ENCODE data around the gene PPARG.

PPARG gene

DNA sequence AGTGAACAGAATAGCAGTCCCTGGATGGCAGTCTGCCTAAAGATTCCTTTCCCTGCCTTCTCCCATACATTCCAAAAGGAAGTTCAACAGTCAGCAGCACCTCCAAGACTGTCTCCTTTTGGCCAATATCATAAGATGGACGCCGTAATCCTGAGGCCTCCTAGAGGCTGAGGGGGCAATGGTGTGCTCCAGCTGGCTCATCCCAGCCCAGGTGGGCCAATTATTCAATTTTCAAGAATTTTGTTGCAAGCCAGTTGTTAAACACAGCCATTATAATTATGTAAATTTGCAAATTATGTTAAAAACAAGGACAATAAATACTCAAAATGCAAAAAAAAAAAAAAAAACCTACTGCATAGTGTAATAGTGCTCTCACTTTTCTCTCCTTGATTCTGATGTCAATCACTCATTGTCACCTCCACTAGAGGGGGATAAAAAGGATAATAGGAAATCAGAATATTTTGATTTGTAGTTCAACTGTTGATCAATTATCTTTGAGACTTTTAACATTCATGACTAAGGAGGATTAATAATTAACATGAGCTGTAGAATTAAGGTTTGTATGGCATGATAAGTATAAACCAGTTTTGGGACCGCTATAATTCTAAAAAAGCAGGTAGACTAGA lies 40.1 kb downstream of the PPARG start:
- DNase-seq (ENCODE audit: low spot score in 2 of 2) = no peak
- Histone ChIP-seq H3K4me3 (no peak overlapping the region), H3K36me3 (replicated peaks) (no peaks in the 10 kb centered on the region), H3K9me3 (no peaks in the 10 kb centered on the region), H3K27me3 (ENCODE audit: low read depth) (no peaks in the 10 kb centered on the region), H3K4me1 (peaks cover 12% of the 10 kb centered on the region)
- in situ Hi-C loops (cut with MboI; ENCODE audit: low sequenced_read_pairs) = no loop called here

DNA sequence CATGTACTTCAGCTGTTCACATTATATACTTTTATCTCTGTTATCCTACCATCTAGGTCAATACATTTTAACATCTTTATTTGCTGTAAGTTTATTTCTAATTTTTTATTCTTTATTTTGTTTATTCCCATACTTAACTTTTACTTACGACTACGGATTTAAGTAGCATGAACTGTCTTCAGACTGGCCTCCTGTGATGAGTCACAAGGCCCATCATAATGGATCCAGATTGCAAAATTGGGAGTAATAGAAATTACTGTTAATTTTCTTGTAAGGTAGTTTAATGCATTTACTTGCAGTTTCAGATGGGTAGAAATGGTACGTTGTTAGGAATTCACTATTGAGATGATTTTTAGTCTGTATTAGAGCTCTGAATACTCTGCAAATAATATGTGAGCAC lies 45.9 kb downstream of the PPARG start:
- no peak for DNase-seq (ENCODE audit: low spot score in 2 of 2)
- in situ Hi-C loops (cut with MboI; ENCODE audit: low sequenced_read_pairs) = no loop called here
- no peak overlapping the region for H3K4me3 ChIP-seq
- H3K36me3 ChIP-seq (replicated peaks) = no peaks in the 10 kb centered on the region
- no peaks in the 10 kb centered on the region for H3K4me1 ChIP-seq
- H3K9me3 ChIP-seq = no peaks in the 10 kb centered on the region
- no peaks in the 10 kb centered on the region for H3K27me3 ChIP-seq (ENCODE audit: low read depth)

DNA sequence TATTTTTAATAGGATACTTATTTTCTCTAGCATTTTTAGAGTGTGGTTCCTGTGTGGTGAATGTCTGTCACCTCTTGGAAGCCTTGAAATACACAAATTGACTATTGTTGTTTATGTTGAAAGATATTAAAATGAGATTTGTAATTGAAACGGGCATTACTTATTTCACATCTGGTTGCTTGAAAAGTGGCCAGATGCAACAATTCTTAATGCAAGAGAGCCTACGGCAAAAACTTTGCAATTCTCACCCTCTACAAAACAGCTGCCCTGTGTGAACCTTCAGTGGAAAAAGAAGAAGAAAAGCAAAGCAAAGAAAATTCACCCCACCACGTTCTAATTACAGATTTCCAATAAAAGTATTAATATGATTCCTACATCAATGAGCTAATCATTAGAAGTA lies 46.6 kb downstream of the PPARG start:
- H3K4me1 ChIP-seq = no peaks in the 10 kb centered on the region
- H3K27me3 ChIP-seq (ENCODE audit: low read depth) = no peaks in the 10 kb centered on the region
- in situ Hi-C loops (cut with MboI; ENCODE audit: low sequenced_read_pairs) = no loop called here
- H3K4me3 ChIP-seq = no peak overlapping the region
- no peak for DNase-seq (ENCODE audit: low spot score in 2 of 2)
- H3K36me3 ChIP-seq (replicated peaks) = no peaks in the 10 kb centered on the region
- H3K9me3 ChIP-seq = no peaks in the 10 kb centered on the region

DNA sequence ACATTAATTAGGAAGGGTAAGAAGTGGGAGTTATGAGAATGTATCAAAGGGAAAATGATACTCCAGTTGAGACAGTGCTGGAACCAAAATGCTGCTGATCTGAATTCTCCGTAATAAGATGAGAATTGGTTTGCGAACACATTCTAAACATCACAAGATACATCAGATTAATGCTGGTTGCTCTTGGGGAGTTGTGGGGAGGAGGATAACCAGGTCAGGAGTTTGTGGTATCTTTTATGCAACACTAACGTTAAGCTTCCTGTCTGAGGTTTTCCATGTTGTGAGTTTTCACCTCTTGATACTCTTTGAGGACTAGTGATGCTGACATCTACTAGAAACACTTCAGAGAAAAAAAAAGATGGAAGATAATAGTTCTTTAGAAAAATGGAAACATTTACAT lies 47.2 kb downstream of the PPARG start:
- in situ Hi-C loops (cut with MboI; ENCODE audit: low sequenced_read_pairs) = no loop called here
- no peaks in the 10 kb centered on the region for H3K9me3 ChIP-seq
- no peak overlapping the region for H3K4me3 ChIP-seq
- no peak for DNase-seq (ENCODE audit: low spot score in 2 of 2)
- H3K36me3 ChIP-seq (replicated peaks) = no peaks in the 10 kb centered on the region
- no peaks in the 10 kb centered on the region for H3K27me3 ChIP-seq (ENCODE audit: low read depth)
- no peaks in the 10 kb centered on the region for H3K4me1 ChIP-seq

DNA sequence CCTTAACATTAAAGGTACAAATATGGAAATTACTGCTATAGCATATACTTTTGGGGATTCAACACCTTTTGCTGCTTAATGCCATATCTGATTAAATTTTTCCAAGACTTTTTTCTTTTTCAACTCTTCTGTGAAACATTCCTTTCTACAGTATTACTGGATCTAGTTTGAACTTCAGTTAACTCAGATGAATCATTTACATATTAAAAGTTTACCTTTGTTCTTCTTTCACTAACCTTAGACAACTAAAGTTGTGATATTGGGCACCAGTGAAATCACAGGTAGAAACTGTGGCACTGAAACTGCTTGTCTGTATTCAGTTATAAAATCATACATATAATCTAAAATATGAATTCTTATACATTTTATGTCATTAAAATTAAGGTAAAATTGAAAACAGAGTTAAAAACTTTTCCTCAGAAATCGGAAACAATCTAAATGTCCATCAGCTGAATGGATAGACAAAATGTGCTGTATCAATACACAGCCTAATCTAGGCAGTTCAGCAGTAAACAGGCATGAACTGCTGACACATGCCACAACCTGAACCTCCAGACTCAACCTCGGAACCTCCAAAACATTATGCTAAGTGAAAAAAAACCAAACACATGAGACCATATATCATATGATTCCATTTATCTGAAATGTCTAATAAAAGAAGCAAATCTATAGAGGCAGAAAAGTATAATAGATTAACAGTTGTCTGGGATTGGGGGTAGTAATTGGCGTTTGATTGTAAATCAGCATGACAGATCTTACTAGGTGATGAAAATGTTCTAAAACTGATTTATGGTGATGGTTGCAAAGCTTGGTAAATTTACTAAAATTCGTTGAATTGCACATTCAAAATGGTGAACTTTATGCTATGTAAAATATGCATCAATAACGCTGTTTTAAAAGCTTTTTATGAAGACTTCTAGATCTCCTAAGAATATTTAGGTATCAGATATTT lies 50.0 kb downstream of the PPARG start:
- in situ Hi-C loops (cut with MboI; ENCODE audit: low sequenced_read_pairs) = no loop called here
- Histone ChIP-seq H3K4me1 (no peaks in the 10 kb centered on the region), H3K9me3 (no peaks in the 10 kb centered on the region), H3K27me3 (ENCODE audit: low read depth) (no peaks in the 10 kb centered on the region), H3K36me3 (replicated peaks) (no peaks in the 10 kb centered on the region), H3K4me3 (no peak overlapping the region)
- no peak for DNase-seq (ENCODE audit: low spot score in 2 of 2)

DNA sequence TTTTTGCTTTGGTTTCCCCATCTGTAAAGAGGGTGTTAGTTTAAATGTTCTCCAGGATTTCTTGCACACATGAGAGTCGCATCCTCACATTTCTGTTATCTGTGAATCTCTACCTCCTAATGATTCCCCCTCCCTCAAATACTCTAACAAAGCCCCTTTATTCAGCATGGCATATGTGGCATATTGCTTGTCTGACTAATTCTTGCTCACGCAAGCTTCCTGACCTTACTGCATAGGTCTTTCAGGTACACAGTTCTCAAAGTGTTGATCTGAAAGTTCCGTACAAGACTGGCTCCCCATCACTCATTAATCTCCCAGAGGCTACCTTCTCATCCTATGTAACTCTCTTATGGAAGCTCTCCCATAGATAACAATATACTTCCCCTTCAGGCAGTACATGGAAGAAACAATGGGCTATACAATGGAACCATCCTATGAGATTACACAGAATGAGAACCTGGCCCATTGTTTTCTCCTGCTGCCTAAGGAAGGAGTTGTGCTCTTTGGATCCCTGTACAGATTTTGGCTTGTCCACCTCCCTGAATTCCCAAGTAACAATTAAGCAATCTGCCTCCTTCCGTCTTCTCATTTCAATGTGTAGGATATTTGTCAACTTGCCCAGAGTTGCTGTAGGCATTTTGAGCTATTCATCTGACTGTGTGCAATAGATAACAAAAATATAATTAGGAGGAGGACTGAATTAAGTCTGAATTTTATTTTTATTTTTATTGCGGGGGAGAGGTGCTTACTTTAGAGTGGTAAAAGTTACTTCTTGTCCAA lies 51.0 kb downstream of the PPARG start:
- Histone ChIP-seq H3K27me3 (ENCODE audit: low read depth) (no peaks in the 10 kb centered on the region), H3K4me1 (no peaks in the 10 kb centered on the region), H3K9me3 (no peaks in the 10 kb centered on the region), H3K36me3 (replicated peaks) (no peaks in the 10 kb centered on the region), H3K4me3 (no peak overlapping the region)
- no peak for DNase-seq (ENCODE audit: low spot score in 2 of 2)
- in situ Hi-C loops (cut with MboI; ENCODE audit: low sequenced_read_pairs) = no loop called here

DNA sequence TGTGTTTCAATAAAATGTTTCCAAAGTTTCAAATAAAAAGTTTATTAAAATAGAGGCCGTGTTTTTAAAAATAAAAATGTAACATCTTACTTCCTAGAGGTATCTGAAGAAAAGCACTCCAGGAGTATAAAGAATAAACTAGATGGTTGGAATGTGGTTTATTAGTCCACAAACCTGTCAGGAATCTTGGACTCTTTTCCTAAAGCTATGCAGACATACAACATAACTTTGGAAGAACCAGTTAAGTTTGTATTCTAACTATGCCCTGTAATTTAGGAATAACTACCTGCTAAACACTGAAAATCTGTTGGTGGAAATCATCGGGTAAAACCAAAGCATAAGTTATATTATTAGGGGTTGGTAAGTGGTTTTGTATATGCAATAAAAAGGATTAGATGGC lies 51.6 kb downstream of the PPARG start:
- in situ Hi-C loops (cut with MboI; ENCODE audit: low sequenced_read_pairs) = no loop called here
- H3K4me3 ChIP-seq = no peak overlapping the region
- no peak for DNase-seq (ENCODE audit: low spot score in 2 of 2)
- no peaks in the 10 kb centered on the region for H3K27me3 ChIP-seq (ENCODE audit: low read depth)
- H3K36me3 ChIP-seq (replicated peaks) = no peaks in the 10 kb centered on the region
- no peaks in the 10 kb centered on the region for H3K4me1 ChIP-seq
- no peaks in the 10 kb centered on the region for H3K9me3 ChIP-seq

DNA sequence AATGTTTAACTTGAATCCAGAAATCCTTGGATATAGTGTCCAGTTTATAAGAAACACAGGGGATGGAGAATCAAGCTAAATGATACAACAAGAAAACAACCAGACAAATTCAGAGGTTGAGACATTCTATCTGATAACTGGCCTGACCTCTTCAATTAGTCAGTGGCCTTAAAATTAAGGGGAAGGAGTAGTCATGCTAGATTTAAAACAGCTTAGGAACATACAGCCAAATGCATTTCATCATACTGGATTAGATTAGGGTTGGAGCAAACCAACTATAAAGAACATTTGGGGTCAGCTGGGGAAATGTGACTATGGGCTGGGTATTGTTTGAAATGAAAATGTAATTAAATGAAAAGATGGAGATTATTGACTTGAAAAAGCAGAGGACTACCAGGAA lies 53.3 kb downstream of the PPARG start:
- H3K36me3 ChIP-seq (replicated peaks) = no peaks in the 10 kb centered on the region
- in situ Hi-C loops (cut with MboI; ENCODE audit: low sequenced_read_pairs) = no loop called here
- no peaks in the 10 kb centered on the region for H3K27me3 ChIP-seq (ENCODE audit: low read depth)
- DNase-seq (ENCODE audit: low spot score in 2 of 2) = no peak
- no peaks in the 10 kb centered on the region for H3K9me3 ChIP-seq
- H3K4me3 ChIP-seq = no peak overlapping the region
- H3K4me1 ChIP-seq = no peaks in the 10 kb centered on the region

DNA sequence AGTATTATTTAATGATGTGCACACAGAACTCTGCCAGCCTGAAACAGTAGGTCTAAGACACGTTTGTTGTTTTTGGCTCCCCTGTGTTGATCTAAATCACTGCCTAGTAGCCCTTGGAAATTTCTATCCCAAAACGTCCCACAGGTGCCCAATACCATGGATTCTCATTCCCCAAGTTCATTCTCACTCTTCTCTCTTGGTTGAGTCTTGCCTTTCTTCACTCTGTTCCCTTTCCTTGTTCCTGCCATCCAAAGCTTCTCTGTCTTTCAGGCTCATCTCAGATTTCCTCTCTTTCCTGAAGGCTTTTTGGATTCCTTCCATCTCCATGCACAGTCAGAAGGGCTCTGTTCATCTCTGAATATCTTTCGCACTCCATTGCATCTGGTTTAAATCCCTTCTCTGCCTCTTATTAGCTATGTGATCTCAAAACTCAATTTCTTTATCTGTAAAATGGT lies 54.2 kb downstream of the PPARG start:
- DNase-seq (ENCODE audit: low spot score in 2 of 2) = no peak
- Histone ChIP-seq H3K4me3 (no peak overlapping the region), H3K36me3 (replicated peaks) (no peaks in the 10 kb centered on the region), H3K9me3 (no peaks in the 10 kb centered on the region), H3K4me1 (no peaks in the 10 kb centered on the region), H3K27me3 (ENCODE audit: low read depth) (no peaks in the 10 kb centered on the region)
- in situ Hi-C loops (cut with MboI; ENCODE audit: low sequenced_read_pairs) = no loop called here

DNA sequence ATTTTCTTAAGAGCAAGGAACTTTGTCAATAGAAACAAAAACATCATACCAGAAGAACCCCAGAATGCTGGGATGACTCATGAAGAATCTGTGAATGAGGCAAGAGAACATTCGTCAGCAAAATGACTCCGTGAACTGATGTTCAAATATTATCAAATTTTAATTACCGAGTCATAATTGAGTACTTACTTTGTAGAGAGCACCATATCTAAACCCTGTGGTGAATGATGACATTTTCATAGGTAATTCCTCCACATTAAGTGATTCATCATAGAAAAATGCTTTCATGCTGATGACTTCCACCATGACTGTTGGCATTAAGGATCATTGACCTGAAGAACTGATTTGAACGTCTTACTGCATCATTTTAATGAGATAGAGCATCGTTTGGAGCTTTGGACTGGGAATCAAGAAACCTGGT lies 56.3 kb downstream of the PPARG start:
- Histone ChIP-seq H3K4me1 (no peaks in the 10 kb centered on the region; the same call in 1 of the 2 replicates), H3K9me3 (no peaks in the 10 kb centered on the region), H3K4me3 (no peak overlapping the region), H3K36me3 (replicated peaks) (no peaks in the 10 kb centered on the region), H3K27me3 (ENCODE audit: low read depth) (no peaks in the 10 kb centered on the region)
- in situ Hi-C loops (cut with MboI; ENCODE audit: low sequenced_read_pairs) = no loop called here
- DNase-seq (ENCODE audit: low spot score in 2 of 2) = no peak

DNA sequence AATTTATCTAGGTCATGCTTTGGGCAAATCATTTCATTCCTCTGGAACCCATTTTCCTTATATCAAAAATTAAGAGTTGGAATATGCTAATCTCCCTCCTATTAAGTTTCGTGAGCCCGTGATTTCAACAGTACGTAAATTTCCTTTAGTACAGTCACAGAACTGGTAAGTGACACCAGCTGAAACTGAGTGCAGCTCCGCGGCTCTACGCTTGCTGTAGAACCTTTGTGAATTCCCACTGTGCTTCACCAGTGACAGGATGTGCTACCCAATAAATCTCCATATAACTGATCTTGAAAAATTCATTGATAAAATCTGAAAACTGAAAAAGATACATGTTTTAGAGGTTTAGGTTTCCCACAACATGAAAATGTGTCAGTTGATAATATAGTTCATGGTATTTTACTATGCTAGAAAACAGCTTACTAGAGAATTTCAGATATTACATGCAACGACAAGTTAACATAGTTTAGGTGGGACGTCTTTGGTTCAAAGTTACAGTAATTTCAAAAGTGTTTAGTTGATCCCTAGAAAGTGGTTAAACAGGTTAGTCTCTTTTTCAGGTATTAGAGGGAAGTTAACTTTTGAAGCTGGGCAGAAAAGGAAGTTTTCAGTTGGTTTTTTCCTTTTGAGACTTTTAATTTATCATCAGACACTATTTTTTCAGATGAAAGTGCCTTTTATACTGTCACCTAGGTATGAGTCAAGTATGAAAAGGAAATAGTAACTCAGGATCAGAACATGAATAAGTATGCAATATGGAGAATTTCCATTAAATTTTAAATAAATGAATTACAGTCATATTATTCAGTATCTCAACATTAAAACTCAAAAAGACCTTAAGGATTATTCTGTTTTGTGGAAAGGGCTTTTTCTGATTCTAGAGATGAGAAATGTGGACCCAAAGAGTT lies 57.0 kb downstream of the PPARG start:
- no peaks in the 10 kb centered on the region for H3K36me3 ChIP-seq (replicated peaks)
- in situ Hi-C loops (cut with MboI; ENCODE audit: low sequenced_read_pairs) = no loop called here
- no peaks in the 10 kb centered on the region; the same call in 1 of the 2 replicates for H3K4me1 ChIP-seq
- DNase-seq (ENCODE audit: low spot score in 2 of 2) = no peak
- no peaks in the 10 kb centered on the region for H3K9me3 ChIP-seq
- H3K27me3 ChIP-seq (ENCODE audit: low read depth) = no peaks in the 10 kb centered on the region
- H3K4me3 ChIP-seq = no peak overlapping the region

DNA sequence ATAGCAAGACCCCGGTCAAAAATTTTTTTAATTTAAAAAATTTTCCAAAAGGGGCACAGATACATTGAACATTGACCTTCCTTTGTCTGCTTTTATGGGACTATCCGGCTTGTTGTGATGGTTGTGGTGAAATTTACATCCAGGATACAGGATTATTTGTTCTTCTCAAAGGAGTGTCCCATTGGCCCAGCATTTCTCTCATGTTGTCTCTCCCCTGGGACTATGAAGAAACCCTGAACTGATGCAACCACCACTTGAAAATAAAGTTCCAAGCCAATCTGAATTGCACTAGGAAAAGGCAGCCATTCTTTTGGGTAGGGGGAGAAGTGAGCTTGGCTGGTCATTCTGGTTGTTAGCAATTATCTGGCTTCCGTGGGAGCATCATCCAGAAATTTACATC lies 58.4 kb downstream of the PPARG start:
- no peaks in the 10 kb centered on the region; the same call in 1 of the 2 replicates for H3K4me1 ChIP-seq
- H3K4me3 ChIP-seq = no peak overlapping the region
- H3K9me3 ChIP-seq = no peaks in the 10 kb centered on the region
- no peaks in the 10 kb centered on the region for H3K36me3 ChIP-seq (replicated peaks)
- no peaks in the 10 kb centered on the region for H3K27me3 ChIP-seq (ENCODE audit: low read depth)
- in situ Hi-C loops (cut with MboI; ENCODE audit: low sequenced_read_pairs) = no loop called here
- no peak for DNase-seq (ENCODE audit: low spot score in 2 of 2)
